HG03432 (cell line): ENCODE measurements around the gene B4GALT2.
A peak's percentile ranks its signal among the peaks of the same experiment; 100 is the strongest.

Source experiments
- ATAC-seq: cut with Tn5 transposase; IDR thresholded peaks from one replicate; pipeline ENCODE4 v1.9.1; 2021; ENCODE audit warnings: mild to moderate bottlenecking, moderate library complexity; ENCODE audit not compliant: unreplicated experiment

B4GALT2 gene

DNA sequence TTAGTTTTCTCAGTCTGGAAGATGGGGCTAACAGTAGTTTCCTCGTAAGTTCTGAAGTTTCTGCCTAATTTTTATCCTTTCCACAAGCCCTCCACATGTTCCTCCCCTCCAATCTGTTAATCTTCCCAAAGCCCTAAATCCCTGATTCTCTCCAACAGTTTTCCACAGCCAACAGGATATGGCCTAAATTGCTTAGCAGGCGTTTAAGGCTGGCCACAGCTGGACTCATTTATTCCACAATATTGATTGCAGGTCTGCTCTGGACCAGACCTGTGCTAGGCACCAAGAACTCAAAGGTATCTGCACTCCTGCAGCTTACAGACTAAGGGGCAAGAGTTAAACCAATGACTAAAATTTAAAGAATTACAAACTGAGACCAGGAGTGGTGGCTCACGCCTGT lies 48.3 kb downstream of the B4GALT2 start:
- ATAC-seq: no peak

DNA sequence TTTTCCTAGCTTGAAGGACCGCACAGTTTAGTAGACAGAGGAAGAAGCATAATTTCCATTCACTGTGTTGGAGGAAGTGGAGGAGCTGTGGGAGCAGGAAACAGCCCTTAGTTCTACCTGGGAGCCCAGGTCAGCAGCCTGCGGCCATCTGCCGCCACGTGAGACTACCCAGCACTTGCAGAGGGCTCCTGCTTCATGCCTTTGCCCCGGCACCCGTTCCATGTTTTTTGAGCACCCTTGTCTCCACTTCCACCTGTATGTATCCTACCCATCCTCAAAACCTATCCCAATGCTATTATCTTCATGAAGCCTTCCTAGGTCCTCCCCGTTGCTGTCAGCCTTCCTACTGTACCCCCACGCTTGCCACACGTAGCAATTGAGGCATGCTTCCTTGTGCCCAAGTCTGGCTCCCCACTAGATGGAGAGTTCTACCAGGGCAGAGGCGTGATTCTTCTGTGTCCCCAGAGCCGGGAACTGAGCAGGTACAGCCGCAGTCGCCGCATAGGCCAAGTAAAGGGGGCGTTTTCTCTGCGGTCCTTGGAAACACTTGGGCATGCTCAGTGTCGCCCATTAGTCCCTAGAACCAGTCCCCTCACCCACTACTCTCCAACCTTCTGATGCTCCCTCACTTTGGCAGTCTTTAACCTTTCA lies 50.4 kb downstream of the B4GALT2 start:
- ATAC-seq: peak; percentile 18

DNA sequence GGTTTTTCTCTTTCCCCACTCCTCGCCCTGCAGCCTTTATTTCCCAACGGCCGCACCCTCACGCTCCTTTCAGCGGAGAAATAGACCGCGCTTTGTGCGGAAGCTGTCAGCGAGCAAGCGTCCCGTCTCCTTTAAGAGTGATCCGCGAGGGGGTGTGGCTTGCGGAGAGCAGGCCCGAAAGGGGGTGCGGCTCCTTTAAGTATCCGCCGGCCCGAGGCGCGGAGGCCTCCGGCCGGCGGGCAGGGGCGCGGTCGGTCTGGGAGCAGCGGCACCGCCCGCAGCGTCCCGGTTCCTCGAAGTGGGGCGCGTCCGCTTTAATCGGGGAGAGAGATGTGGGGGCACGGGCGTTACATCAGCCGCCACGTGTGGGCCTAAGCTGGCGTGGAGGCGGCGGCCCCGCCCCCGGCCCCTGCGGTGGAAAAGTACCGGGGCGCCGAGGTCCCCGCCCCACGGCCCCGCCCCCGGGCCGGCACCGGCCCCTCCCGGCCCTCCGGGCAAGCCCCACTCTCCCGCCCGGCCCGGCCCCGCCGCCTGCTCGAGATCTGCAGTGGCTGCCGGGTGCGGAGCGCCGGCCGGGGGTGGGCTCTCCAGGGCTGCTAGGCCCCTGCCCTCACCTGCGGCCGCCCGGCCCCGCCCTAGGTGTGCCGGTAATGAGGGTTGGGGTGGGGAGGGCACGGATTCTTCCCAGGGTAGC lies 51.0 kb downstream of the B4GALT2 start:
- ATAC-seq: peak; percentile 78

DNA sequence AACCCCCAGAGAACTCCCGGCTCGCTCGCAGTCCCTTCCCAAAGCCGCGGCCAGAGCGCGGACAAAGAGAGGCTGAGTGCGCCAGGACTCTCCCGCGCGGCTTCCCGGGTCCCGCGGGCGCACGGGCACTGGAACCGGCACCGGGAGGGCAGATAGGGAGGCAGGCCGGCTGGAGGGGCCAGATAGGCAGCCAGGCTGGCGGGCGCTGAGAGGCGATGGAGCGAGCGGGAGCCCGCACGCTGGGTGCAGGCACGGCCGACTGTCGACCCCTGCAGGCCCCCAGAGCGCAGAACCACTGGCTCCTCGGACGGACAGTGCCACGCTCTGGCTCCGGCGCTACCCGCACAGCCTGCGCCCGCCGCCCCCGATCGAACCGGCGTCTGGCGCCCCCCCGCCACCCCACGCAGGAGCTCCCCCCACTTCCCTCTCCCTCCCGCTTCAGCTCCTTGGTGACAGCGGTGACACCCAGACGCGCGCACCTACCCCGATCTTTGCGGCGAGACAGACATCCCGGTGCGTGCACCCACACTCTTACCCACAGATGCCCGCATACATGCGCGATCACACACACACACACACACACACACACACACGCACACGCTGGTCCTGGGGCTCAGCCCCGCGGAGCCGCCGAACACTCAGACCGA lies 51.7 kb downstream of the B4GALT2 start:
- peak; percentile 20 for ATAC-seq

DNA sequence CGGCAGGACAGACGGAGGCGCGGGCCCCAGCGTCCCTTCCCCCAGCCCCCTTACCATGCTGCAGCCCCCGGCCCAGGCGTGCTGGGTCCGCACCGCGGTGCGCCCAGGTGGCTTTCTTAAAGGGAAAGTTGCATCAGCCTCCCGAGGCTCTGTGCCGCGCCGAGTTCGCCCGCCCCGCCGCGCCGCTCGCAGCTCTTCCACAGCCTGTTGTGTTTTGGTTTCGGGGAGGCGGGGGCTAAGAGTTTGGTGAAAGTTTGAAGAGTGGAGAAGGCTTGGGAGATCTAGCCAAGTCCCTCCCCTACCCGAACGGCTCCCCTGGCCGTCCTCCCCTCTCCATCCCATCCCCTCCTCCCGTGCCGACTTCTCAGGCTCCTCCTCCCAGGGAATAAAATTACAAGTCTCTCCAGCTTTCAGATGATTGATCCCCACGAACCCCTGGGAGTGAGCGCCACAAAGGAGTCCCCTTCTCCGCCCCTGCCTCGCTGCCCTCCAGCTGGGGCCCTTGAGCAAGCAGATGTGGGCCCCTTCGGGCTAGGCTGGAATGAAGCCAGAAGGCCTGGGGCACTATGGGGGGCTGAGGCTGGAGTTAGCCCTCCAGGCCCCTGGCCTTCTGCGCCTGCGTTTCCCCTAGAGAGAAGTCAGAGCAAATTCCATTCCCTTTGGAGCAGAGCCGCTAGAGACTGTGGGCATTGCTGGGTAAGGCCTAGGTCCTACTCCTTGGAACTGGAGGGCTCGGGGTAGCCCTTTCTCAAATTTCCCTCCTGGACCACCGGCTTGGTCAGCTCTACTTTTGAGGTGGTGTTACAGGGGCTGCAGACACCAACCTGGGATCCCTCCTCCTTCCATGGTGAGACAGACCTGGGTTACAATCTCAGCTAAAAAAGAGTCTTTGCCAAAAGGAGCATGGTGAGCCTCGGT lies 52.5 kb downstream of the B4GALT2 start, which contains the start of gene SLC6A9:
SLC6A9 (minus strand) TSS at position 211 of the 918 bp plus-strand sequence. CDS start 7,185 bp downstream, outside the sequence.
- no peak for ATAC-seq

DNA sequence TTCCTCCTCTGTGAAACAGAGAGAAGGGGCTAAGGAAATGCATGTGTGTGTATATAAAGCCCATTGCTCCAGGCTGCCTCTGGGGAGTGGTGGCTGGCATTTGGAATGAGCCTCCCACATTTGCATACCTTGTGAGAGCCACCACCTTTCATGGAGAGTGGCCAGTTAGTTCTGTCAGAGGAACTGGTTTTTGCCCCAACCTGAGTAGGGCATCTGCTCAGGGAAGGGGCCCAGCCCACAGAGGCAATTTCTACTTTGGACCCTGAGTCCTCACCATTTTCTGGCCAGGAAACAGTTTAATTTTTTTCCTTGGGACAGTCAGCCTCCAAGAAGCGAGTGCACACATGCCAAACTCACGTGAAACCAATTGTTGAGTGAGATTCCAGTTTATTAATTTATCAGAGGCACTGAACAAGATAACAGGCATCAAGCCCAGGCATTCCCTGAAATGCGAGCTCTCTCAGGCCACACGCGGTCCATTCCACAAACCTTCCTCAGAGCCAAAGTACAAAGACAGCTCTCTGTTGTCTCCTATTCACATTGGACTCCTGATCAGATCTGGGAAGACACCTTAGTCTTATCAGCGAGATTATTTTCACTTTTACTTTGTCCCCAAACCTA lies 53.3 kb downstream of the B4GALT2 start:
- ATAC-seq: no peak

DNA sequence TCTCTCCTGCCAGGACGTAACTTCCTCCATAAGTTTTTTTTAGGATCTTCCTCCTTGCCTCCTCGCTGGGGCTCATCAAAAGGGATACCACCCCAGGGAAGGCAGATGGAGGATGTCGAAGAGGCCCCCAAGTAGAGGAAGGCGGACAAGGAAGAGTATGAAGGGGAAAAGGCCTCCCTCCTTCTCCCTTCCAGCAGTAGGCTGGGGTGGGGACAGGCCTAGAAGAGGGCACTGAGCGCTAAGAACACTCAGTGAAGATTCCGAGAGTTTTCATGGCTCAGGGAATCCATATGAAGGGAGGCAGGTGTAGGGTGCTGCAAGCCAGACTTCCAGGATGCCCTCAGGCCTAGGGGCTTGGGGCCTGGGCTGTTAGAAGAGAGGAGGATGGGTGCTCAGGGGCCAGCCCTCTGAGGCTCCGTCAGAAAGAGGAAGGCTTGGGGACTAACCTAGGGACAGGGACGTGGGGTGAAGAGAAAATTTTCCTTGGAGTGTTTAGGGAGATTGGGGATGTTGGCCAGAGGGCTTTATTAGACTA lies 54.1 kb downstream of the B4GALT2 start:
- ATAC-seq: no peak

DNA sequence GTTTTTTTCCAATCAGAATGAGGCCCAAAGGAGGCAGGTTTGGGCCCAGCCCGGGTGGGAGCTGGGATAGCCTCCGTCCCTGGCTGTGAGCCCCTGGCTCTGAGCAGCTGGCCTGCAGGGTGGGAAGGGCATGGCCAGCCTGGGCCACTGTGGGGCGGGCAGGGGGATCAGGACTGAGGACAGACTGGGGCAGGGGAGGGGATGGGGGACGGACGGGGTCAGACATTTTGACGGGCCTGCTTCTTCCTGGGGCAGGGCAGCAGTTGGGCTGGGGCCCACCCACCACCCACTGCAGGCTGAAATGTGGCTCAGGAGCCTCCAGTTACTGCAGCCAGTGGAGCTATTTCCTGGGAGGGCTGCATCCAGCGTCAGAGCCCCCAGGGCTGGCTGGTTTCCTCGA lies 54.7 kb downstream of the B4GALT2 start:
- ATAC-seq: no peak

DNA sequence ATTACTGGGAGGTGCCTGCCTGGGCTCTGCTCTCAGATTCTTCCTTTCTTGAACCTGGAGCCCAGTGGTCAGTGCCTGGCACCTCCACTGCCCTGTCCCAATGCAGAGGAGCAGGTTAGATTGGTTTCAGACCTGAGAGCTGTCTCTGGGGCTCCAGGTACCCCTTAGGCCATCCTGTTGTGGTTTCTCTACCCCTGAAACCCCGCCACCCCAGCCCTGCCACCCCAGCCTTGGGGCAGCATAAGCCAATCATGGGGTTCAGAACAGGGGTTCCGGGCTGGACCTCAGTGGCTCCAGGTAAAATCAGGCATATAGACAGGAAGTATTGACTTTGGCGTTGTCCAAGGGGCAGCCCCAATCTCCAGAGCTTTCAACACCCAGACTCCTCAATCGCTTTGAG lies 55.4 kb downstream of the B4GALT2 start:
- no peak for ATAC-seq

DNA sequence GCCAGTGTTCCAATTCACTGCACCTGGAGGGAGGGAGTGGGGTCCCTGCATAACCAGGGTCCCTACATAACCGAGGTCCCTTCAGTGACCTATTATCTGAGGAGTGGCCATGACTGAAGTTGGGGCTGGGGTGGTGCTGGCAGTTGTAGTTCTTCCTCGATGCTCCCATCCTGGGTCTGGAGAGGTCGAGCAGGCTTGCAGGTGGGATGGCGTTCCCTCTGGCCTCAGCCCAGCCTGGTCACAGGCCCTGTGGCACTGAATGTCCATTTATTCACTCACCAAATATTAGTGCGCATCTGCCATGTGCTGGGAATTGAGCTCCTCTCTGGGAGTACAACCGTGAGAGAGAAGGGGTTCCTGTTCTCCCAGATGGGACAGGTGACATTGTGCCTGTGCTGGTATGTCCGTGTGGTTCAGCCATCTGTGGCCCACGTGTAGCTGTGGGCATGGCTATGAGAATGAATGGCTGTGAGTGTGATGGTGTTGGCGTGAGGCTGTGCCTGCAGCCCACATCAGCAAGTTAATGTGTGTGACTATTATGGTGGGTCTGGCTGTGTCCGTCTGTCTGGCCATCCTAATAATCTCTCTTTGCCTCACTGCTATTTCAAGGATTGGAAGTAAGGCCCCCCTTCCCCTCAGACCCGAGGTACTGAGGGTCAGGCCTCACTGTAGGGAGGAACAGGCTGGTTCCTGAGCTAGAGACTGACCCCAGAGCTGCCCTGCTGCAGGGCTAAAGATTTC lies 56.1 kb downstream of the B4GALT2 start:
- ATAC-seq: no peak

DNA sequence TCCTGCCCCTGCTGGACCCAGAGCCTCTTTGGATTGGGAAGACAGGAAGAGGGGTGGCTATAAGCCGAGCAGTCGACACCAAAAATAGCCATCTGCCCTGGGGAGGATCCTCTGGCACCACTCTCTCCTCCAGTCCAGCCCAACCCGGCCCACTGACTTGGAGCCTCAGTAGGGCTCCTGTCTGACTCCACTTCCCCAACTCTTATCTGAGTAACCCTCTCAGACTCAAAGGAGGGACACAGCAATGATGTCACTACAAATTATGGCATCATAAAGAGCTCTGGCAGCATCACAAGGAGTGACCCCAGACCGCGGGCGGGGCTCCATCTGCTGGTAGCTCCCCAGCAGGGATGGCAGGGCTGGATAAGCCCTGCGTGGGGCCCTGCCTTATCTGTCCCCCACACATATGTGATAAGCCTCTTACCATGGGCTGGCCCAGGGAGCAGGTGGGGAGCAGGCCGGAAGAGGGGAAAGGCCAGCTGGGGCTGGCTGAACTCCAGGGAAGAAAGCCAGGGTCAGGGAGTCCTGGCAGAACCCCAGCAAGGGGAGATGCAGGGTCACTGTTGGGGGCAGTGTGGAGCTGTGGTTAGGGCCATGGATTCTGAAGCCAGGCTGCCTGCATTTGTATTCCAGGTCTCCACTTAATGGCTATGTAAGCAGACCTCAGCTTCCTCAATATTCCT lies 56.9 kb downstream of the B4GALT2 start:
- no peak for ATAC-seq

DNA sequence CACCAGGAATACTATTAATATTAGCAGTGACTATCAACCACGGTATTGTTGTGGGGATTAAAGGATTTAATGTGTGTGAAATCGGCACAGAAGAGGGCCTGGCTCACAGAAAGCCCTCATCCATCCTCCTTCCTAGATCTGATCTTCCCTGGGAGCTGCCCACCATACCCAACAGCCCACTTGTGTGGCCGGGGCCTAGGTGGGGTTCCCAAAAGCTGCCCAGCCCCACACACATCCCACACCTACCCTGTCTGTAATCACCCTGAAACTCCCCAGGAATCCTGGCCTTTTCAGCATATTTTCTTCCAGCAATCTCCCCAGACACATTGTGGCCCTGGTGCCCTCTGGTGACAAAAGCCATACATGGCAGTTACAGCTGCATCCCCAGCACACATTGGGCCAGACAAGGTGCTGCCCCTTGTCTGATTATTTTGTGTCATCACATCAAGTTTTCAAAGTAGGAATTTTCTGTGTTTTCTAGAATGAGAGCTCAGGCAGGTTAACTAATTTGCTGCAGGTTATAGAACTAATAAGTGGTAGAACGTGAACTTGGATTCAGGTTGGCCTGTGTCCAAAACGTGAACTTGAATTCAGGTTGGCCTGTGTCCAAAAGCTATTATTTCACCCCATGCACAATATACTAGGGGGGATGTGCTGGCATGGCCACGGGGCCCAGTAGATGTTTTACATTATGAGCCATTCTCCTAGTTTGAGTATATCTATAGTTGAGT lies 57.6 kb downstream of the B4GALT2 start:
- no peak for ATAC-seq

DNA sequence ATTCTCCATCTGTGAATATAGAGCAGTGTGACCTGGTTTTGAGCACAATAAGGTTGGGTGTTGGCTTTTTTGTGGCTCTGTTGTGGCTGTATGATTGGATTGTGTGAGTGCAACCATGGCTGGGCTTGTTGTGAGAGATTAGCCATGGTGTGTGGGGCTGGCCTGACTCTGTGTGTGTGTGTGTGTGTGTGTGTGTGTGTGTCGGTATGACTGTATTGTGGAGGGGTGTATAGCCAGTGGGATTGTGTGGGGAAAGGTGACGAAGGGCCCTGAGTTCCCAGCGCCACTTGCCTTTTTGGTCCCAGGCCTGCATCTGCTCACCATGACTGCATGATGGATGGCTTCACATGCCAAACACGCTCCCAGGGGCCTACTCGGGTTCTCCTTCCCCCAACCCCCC lies 58.1 kb downstream of the B4GALT2 start:
- ATAC-seq: no peak

DNA sequence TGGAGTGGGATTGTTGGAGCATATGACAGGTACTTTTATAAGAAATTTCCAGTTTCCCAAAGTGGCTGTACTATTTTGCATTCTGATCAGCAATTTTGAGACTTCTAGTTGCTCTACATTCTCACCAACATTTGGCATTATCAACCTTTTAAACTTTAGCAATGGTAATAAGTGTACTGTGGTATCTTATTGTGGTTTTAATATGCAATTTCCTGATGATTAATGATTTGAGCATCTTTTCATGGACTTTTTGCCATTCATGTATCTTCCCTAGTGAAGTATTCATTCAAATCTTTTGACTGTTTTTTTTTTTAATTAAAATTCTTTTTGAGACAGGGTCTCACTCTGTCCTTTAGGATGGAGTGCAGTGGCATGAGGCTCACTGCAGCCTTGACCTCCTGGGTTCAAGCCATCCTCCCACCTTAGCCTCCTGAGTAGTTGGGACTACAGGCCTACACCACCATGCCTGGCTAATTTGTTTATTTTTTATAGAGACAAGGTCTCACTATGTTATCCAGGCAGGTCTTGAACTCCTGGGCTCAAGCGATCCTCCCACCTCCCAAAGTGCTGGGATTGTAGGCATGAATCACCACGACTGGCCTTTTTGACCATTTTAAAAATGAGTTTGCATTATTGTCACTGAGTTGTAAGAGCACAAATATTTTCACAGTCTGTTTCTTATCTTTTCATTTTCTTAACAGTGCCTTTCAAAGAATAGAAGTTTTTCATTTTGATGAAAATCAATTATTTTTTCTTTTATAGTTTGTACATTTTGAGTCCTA lies 60.1 kb downstream of the B4GALT2 start:
- no peak for ATAC-seq

DNA sequence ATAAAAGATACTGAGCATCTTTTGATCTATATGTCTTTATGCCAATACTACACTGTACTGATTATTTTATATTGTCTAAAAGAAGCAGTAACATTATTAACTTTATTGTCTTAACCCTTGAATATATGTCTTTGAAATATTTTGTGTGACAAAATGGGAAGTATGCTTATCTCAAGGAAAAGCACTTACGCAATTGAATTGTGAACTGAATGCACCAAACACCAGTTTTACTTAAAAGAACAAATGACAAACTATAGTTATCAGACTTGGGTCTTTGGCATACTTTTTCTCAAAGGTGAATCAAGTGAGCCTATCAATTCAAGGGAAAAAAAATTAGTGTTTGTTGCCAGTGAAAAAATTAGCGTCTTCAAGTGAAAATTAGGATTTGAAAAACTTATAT lies 61.4 kb downstream of the B4GALT2 start:
- no peak for ATAC-seq
